Measurements from ENCODE around the gene STK32C.
"Not testable (repeated sequence)": the region's sequence is repeated elsewhere in the genome, so short reads cannot be mapped to it uniquely, and the experiment has no call there.

Gene STK32C

GRCh38 chr10:132353456-132354355 lies 46.0 kb upstream of the STK32C start:
- Histone ChIP-seq H3K27me3 (replicated peaks; ENCODE audit: control insufficient read depth, insufficient read depth, low read length) (no peaks in the 10 kb centered on the region), H3K4me3 (replicated peaks; ENCODE audit: low read depth, low read length) (no peak overlapping the region), H3K36me3 (ENCODE audit: control insufficient read depth, insufficient read depth, low read length) (no peaks in the 10 kb centered on the region)
- TF ChIP-seq CTCF (IDR thresholded peaks at IDR 0.05; ENCODE audit: insufficient read depth, low read length, poor library complexity, severe bottlenecking), result no peak
- DNase-seq (ENCODE audit: extremely low read depth, insufficient read length), result no peak

- not testable (repeated sequence) for H3K36me3 ChIP-seq (ENCODE audit: control insufficient read depth, insufficient read depth, low read length); H3K27me3 ChIP-seq (replicated peaks; ENCODE audit: control insufficient read depth, insufficient read depth, low read length); H3K4me3 ChIP-seq (replicated peaks; ENCODE audit: low read depth, low read length)
- TF ChIP-seq CTCF (IDR thresholded peaks at IDR 0.05; ENCODE audit: insufficient read depth, low read length, poor library complexity, severe bottlenecking), result peak; percentile 85
- peak; percentile 63 for DNase-seq (ENCODE audit: extremely low read depth, insufficient read length)
Observed at GRCh38 chr10:132352462-132353308, 44.9 kb upstream of the STK32C start.

GRCh38 chr10:132351611-132352010 lies 43.9 kb upstream of the STK32C start:
- H3K36me3 ChIP-seq (ENCODE audit: control insufficient read depth, insufficient read depth, low read length), result no peaks in the 10 kb centered on the region
- DNase-seq (ENCODE audit: extremely low read depth, insufficient read length), result no peak
- no peaks in the 10 kb centered on the region for H3K27me3 ChIP-seq (replicated peaks; ENCODE audit: control insufficient read depth, insufficient read depth, low read length)
- H3K4me3 ChIP-seq (replicated peaks; ENCODE audit: low read depth, low read length), result no peak overlapping the region
- TF ChIP-seq CTCF (IDR thresholded peaks at IDR 0.05; ENCODE audit: insufficient read depth, low read length, poor library complexity, severe bottlenecking), result no peak

- no peaks in the 10 kb centered on the region for H3K36me3 ChIP-seq (ENCODE audit: control insufficient read depth, insufficient read depth, low read length)
- DNase-seq (ENCODE audit: extremely low read depth, insufficient read length), result no peak
- H3K27me3 ChIP-seq (replicated peaks; ENCODE audit: control insufficient read depth, insufficient read depth, low read length), result no peaks in the 10 kb centered on the region
- H3K4me3 ChIP-seq (replicated peaks; ENCODE audit: low read depth, low read length), result no peak overlapping the region
- no peak for TF ChIP-seq CTCF (IDR thresholded peaks at IDR 0.05; ENCODE audit: insufficient read depth, low read length, poor library complexity, severe bottlenecking)
Observed at GRCh38 chr10:132350946-132351345, 43.2 kb upstream of the STK32C start.

- Histone ChIP-seq H3K27me3 (replicated peaks; ENCODE audit: control insufficient read depth, insufficient read depth, low read length) (no peaks in the 10 kb centered on the region), H3K36me3 (ENCODE audit: control insufficient read depth, insufficient read depth, low read length) (no peaks in the 10 kb centered on the region; the same call in 1 of the 2 replicates), H3K4me3 (replicated peaks; ENCODE audit: low read depth, low read length) (no peak overlapping the region)
- no peak for DNase-seq (ENCODE audit: extremely low read depth, insufficient read length)
- TF ChIP-seq CTCF (IDR thresholded peaks at IDR 0.05; ENCODE audit: insufficient read depth, low read length, poor library complexity, severe bottlenecking), result no peak
Observed at GRCh38 chr10:132350391-132350790, 42.6 kb upstream of the STK32C start.
